Left ventricle myocardium superior (tissue), 1 donor: ENCODE results near the gene ASTN2. TPM values are rescaled to one million over a fixed set of nuclear protein-coding genes. Genes with fewer than 3 reads are reported as not detected.

Source experiments
- ATAC-seq: fragments of 200-7000 bp; cut with Tn5 transposase; one replicate; pipeline ENCODE4 v1.9.1; 2020; ENCODE audit warnings: mild to moderate bottlenecking, moderate library complexity
- DNase-seq: peaks from one replicate; pipeline ENCODE4 v3.0.0-alpha.2; 2020
- intact Hi-C: fragments of 100-400 bp; cut with micrococcal nuclease; formaldehyde crosslinking; loops from one replicate; pipeline ENCODE4 v1.11.0; 2022
- total RNA-seq: library from RNA; stranded (reverse); fragmentation: NEBNext Ultra II Directional; extraction: Animal tissue kit (Norgen Biotek cat#: 25700); gene quantifications from one replicate; pipeline ENCODE4 v1.2.1, GENCODE V29; 2021
- donor health status: DM: no; HTN: yes; CAD: no; lungs with severe emphysema.

ASTN2 gene
- total RNA-seq, 1 donor from 2014 or later, result 11.3 TPM

- ATAC-seq (no peak), DNase-seq (no peak)
Measured at GRCh38 chr9:116626762-116627161, 788.1 kb downstream of the ASTN2 start.

GRCh38 chr9:116623715-116624114 is 791.1 kb downstream of the ASTN2 start:
- intact Hi-C loops, result no loop called here
- peak; percentile 19 for ATAC-seq
- DNase-seq, result no peak

More at GRCh38 chr9:116626762-116627161, 788.1 kb downstream of the ASTN2 start:
- intact Hi-C loops, result no loop called here

- DNase-seq, result no peak
- no peak for ATAC-seq
- intact Hi-C loops, result no loop called here
Measured at GRCh38 chr9:116617389-116617788, 797.5 kb downstream of the ASTN2 start.

- intact Hi-C loops, result no loop called here
Measured at GRCh38 chr9:116616304-116616914, 798.4 kb downstream of the ASTN2 start.

GRCh38 chr9:116608064-116608463 is 806.8 kb downstream of the ASTN2 start:
- ATAC-seq (no peak), DNase-seq (no peak)
- intact Hi-C loops, result no loop called here

More at GRCh38 chr9:116616304-116616914, 798.4 kb downstream of the ASTN2 start:
- no peak for DNase-seq
- no peak for ATAC-seq

- intact Hi-C loops, result no loop called here
- ATAC-seq (peak; percentile 95), DNase-seq (peak; percentile 67)
Measured at GRCh38 chr9:116605904-116606341, 808.9 kb downstream of the ASTN2 start.

- ATAC-seq (peak; percentile 18), DNase-seq (peak; percentile 24)
- intact Hi-C loops, result no loop called here
Measured at GRCh38 chr9:116605060-116605459, 809.8 kb downstream of the ASTN2 start.

- ATAC-seq, result no peak
- intact Hi-C loops, result no loop called here
- DNase-seq, result no peak
Measured at GRCh38 chr9:116604251-116604650, 810.6 kb downstream of the ASTN2 start.

GRCh38 chr9:116599342-116599884 is 815.4 kb downstream of the ASTN2 start:
- DNase-seq, result no peak
- ATAC-seq, result no peak
- intact Hi-C loops, result no loop called here

- ATAC-seq, result no peak
- intact Hi-C loops, result no loop called here
- DNase-seq, result no peak
Measured at GRCh38 chr9:116596646-116597045, 818.2 kb downstream of the ASTN2 start.

- intact Hi-C loops, result no loop called here
- DNase-seq (no peak), ATAC-seq (peak; percentile 90)
Measured at GRCh38 chr9:116594547-116594946, 820.3 kb downstream of the ASTN2 start.

- ATAC-seq (no peak), DNase-seq (no peak)
- intact Hi-C loops, result no loop called here
Measured at GRCh38 chr9:116592970-116593369, 821.9 kb downstream of the ASTN2 start.

GRCh38 chr9:116589392-116590354 is 825.2 kb downstream of the ASTN2 start:
- intact Hi-C loops, result no loop called here
- no peak for ATAC-seq
- DNase-seq, result no peak

GRCh38 chr9:116587919-116588318 is 826.9 kb downstream of the ASTN2 start:
- intact Hi-C loops, result no loop called here
- ATAC-seq (no peak), DNase-seq (no peak)

GRCh38 chr9:116585896-116586295 is 829.0 kb downstream of the ASTN2 start:
- intact Hi-C loops, result no loop called here
- no peak for DNase-seq
- no peak for ATAC-seq

- ATAC-seq, result no peak
- intact Hi-C loops, result no loop called here
Measured at GRCh38 chr9:116585204-116585603, 829.7 kb downstream of the ASTN2 start.

GRCh38 chr9:116580853-116581252 is 834.0 kb downstream of the ASTN2 start:
- ATAC-seq (peak; percentile 68), DNase-seq (no peak)
- intact Hi-C loops, result no loop called here

More at GRCh38 chr9:116585204-116585603, 829.7 kb downstream of the ASTN2 start:
- no peak for DNase-seq

- intact Hi-C loops, result no loop called here
- ATAC-seq (no peak), DNase-seq (no peak)
Measured at GRCh38 chr9:116576386-116576785, 838.5 kb downstream of the ASTN2 start.

GRCh38 chr9:116574027-116574679 is 840.7 kb downstream of the ASTN2 start:
- DNase-seq (no peak), ATAC-seq (peak; percentile 56)
- intact Hi-C loops, result loop anchor here (5.0 kb wide), 1 partner anchor 417 kb away; no protein-coding TSS in a partner anchor
